Measurements from ENCODE around the gene SCGB1A1.
"Not testable (repeated sequence)": the region's sequence is repeated elsewhere in the genome, so short reads cannot be mapped to it uniquely, and the experiment has no call there.

Gene SCGB1A1

DNA sequence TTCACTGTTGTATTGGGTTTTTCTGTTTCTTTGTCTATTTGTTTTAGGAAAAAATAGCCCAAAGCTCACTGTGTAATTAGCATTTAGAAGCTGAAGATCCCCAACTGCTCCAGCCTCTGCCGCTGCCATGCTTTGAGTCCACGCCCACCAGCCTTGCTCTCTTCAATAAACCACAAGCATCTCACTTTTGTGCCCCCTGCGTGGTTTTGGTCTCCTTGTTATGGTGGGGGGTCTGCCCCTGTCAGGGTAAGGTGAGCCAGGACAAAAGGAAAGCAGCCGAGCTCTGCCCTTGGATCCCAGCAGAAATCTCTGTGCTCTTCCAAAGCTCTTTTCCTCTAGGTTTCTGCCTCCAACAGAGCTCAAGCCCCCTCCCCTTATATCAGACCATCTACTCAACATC is 4.2 kb downstream of the SCGB1A1 start:
- no peak for DNase-seq

DNA sequence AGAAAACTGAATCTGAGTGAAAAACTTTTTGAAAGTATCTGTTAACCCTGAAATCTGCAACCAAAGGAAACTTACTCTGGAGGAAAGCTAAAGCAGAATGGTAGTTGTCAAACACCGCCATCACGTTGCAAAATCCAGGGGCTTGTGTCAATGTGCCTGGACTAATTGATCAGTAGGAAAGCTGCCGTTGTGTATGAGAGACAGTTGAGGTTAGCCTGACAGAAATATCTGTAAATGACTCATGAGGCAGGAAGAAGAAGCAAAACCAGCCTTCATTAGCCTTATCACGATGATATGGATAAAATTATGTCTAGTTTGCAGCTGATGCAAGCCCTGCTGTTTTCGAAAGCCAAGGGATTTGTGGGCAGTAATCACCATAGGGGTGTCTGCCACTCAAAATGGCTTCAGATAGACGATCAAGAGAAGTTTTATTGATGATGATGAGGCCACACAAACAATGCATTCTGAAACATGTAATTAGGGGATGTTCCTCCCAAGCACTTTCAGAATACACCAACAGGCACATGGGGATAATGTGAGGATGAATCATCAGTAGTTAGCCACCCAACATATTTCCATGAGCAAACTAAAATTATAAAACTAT is 8.9 kb downstream of the SCGB1A1 start:
- peak; percentile 56 for DNase-seq

DNA sequence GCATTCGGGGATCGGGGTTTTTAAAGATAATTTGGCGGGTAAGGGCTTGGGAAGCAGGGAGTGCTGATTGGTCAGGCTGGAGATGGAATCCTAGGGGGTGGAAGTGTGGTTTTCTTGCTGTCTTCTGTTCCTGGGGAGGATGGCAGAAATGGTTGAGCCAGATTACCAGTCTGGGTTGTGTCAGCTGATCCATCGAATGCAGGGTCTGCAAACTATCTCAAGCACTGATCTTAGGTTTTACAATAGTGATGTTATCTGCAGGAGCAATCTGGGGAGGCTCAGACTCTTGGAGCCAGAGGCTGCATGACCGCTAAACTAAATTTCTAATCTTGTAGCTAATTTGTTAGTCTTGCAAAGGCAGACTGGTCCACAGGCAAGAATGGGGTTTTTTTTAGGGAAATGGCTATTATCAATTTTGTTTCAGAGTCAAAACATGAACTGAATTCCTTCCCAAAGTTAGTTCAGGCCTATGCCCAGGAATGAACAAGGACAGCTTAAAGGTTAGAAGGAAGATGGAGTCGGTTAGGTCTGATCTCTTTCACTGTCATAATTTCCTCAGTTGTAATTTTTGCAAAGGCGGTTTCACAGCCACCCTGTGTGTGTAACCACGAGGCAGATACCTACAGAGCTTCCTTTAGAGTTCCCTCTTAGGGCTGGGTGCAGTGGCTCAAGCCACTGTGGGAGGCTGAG is 10.2 kb downstream of the SCGB1A1 start:
- no peak for DNase-seq

DNA sequence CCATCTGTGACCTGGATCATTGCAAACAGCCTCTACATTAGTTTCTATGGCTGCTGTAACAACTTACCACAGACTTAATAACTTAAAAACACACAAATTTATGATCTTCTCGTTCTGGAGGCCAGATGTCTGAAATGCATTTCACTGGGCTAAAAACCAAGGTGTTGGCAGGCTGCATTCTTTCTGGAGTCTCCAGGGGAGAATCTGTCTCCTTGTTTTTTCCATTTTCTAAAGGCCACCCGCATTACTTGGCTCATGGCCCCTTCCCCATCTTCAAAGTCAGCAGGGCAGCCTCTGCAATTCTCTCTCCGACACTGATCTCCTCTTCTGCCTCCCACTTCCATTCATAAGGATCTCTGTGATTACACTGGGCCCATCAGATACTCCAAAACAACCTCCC is 11.6 kb downstream of the SCGB1A1 start:
- DNase-seq: no peak

DNA sequence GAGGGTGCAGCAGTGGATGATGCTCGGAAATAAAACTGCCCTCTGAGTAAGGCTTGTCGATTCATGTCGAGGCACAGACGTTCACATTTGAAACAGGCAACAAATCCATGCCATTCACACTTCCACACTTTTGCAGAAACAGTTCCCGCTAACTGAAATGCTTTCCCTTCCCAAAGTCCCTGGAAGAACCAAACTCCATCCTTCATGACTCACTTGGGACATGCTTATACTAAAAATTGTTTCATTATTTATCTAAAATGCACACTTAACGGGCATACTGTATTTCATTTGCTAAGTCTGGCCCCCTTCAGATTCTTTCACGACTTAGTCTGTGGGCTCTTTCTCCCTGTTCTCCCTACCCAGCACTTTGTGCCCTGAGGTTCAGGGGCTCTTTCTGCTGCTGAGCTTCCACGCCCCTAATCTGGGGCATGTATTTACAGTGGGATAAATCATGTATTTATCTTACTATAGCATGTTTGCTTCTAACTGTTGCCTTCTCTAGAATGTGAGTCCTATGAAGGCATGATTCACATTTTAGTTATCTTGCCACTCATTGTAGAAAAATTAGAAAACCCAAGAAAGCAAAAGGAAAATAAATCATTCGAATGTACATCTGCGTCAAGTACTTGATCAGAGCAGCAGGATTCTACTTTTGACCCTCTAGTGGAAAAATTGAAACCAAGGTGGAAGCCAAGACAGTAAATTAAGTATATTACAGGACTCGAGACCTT is 12.5 kb downstream of the SCGB1A1 start:
- DNase-seq: no peak

DNA sequence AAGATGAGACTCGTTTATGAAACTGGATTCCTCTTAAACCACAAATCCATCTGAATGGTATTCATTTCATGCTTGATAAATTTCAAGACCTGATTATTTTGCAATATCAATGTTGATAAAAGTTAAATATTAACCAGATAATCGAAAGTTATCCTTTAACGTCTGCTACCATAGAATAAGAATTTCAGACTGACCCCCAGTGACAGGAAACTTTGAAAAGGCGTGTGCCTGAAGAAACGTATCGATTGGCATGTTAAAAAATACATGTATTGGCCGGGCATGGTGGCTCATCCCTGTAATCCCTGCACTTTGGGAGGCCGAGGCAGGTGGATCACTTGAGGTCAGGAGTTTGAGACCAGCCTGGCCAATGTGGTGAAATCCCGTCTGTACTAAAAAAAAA is 13.9 kb downstream of the SCGB1A1 start:
- no peak for DNase-seq

DNA sequence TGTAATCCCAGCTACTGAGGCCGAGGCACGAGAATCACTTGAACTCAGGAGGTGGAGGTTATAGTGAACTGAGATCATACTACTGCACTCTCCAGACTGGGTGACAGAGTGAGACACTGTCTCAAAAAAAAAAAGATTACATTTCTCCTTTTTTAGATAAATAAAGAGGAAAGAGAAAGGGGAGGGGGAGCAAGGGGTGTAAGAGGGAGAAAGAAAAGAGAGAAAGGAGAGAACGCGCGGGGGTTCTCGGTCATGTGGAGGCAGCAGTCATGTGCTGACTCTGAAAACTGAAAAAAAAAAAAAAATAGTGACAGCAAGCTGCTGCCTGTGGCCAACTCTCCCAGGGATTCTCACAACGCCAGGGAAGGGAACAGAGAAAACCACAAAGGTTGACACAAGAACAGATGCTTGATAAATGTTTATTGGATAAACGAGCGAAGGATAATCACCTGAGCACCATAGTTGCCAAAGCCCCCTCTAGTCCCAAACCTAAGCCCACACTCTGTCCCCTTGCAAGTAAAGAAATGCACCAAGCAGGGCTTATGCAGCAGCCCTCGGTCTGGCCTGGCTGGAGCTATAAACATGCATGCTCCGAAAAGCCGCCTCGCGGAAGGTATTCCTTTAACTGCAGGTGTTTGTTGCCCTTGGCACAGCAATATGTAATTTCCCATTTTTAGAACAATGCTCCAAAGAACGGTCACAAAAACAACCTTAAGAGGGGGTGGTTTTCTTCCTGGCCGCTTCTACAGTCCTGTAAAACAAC is 14.5 kb downstream of the SCGB1A1 start:
- DNase-seq: no peak

DNA sequence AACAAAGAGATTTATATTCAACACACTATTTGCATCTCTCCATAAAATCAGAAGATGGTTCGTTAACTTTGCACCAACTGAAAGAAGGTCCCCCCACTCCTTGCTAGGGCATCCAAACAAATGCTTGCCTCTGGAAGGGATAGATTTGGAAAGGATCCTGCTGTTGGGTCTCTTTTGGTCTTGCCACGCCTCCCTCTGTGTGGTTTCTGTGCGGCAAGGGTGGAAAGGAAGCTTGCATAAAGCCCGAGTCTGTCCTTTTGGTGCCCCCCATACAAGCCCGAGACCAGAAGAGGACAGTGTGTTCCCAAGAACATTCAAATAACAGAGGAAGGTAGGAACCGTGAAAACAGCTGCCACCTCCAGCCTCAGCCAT is 15.1 kb downstream of the SCGB1A1 start:
- DNase-seq: no peak

DNA sequence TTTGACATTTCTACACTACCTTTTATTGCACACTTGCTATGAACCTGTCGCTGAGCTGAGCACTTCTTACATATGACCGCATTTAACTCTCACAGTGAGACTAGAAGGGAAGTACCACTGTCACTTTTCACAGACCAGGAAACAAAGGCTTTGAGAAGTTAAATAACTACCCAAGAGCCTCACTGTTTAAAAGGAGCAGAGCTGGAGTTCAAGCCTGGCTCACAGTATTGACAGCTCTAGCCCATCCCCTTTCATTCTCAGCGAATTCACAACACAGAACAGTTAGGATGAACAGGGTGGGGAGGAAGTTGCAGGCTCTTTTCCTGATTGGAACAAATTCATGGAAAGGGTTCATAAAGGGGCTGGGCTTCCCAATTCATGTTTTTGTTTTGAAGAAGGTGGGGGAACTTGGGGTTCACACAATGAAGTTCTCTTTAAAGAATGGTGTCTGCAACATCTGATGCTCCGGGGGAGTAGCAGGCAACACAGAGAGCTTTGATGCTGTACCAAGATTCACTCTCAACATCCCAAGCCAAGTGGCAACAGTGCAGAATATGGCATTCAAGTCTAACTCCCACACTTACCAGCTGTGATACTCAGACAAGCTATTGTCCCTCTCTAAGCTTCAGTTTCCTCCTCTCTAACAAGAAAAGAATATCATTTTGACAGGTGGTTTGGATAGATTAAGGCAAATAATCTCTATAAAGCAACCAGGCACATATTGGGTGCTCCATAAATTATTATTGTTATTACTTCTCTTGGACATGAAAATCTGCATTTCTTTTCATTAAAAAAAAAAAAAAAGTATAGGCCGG is 17.2 kb downstream of the SCGB1A1 start:
- no peak for DNase-seq

DNA sequence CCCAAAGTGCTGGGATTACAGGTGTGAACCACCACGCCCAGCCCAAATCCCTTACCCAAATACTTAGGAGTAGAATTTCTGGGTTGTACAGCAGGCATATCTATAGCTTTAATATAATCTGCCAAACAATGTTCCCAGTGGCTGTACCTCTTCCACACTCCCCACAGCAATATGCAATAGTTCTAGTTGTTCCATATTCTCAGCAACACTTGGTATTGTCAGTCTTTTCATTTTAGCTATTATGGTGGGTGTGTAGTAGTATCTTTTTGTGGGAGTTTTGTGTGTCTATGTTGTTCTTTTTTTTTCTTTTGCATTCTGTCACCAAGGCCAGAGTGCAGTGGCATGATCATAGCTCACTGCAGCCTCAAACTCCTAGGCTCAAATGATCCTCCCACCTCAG is 18.8 kb downstream of the SCGB1A1 start:
- DNase-seq: no peak

DNA sequence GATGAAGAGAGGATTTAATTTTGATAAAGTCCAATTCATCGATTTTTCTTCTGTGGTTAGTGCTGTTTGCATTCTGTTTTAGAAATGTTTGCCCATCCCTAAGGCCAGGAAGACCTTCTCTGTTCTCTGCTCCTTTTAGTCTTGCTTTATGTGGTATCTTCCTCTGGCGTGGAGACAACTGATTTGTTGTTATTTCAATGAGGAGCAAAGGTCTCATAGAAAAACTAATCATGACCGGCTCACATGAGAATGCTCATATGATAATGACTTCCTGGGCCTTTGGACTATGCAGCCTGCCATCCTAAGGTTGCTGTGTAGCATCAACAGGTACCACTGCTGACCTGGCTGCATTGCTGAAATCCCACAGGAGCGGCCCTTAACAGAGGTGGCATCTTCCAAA is 19.8 kb downstream of the SCGB1A1 start:
- DNase-seq: no peak

DNA sequence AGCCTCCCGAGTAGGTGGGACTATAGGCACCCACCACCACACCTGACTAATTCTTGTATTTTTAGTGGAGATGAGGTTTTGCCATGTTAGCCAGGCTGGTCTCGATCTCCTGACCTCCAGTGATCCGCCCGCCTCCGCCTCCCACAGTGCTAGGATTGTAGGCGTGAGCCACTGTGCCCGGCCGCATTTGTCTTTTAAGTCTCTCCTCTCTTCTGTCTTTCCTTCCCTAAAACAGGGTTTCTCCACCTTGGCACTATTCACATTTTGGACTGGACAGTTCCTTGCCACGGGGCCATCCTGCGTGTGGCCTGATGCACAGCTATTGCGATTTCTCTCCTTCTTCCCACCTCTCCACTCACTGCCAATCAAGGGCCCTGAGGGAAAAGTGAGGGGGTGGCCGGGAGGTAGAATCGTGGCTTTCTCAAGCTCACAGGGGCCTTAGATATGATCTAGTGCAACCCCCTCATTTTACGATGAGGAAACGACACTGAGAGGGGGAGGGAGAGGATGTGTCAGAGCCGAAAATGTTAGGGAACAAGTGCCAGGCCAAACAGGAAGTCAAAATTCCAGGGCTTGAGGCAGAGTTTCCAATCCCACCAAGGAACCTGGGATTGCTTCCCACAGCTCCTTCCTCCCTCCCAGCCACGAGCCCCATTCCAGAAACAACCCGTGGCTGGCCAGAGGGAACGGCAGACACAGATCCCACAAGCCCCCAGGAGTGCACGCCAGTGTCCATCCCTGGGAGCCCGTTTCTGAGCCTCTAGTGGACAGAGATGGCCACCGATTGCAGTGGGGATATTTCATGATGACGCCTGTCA is 21.2 kb downstream of the SCGB1A1 start:
- DNase-seq: no peak

DNA sequence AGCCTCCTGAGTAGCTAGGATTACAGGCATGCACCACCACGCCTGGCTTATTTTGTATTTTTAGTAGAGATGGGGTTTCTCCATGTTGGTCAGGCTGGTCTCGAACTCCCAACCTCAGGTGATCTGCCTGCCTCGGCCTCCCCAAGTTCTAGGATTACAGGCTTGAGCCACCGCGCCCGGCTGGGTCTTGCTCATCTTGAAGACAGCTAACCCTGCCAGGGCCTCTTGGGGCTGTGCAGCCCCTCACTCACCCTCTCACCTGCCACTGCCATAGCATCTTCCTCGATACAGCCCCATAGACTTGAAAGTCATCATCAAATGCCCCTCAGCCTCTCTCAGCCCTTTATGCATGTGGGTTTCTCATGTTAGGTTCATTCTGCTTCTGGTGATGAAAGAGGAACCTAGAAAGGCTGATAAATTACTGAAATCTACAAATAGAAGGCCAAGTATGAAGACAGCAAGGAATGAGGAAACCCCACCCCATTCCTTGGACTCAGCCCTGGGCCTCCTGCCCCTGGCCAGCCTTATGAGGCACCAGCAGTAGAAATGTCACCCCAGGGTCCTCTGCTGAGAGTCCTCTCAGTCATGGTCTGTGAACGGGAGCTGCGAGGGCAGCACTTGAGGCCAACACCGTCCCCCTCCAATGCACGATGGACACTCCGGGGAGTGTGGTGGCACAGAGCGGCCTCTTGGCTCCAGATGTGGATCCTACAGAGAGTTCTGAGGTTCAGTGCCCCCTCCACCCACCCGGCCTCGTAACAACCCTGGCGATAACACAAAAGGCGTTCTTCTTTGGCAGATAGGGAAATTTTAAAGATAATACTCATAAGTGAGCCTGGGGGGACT is 24.8 kb downstream of the SCGB1A1 start:
- peak; percentile 15 for DNase-seq

DNA sequence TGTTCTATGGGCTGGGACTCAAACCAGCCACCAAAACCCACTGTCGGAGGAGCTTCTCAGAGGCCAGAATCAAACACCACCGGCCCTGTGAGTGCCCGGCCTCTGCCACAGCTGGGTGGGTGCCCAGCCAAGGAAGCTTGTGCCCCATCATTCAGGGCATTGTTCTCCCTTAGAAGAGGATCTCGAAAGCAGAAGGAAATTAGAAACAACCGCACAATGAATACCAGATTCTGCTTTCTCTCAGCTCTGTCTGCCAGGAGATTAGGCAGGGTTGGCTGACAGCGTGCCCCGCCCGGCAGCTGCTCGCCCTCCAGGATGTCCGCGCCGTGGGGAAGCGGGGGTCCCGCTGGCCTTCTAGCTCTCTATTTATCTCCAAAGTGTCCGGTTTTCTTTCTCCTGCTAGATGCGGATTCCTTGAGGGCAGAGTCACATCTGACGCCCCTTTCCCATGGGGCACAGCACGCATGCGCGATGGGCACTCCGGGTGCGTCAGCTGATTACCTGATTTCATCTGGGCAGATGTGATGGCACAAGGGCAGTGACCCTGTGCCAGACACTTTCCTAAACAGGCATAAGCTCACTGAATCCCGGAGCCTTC is 25.5 kb downstream of the SCGB1A1 start:
- DNase-seq: no peak

DNA sequence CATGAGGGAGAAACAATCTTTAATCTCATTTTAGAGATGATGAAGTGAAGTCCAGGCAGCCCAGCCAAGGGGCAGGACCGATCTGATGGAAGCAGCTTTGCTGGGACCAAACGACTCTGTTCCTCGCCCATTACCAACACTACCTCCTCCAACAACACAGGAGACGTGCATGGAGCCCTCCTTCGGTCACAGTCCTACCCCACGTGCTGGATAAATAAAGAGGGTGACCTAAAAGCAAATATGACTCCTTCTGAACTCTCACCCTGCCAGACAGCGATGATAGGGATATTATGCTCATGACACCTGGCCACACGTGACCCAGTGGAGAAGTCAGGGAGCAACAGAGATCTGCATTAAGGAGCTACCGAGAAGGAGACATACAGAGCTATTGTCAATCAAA is 26.0 kb downstream of the SCGB1A1 start:
- no peak for DNase-seq

DNA sequence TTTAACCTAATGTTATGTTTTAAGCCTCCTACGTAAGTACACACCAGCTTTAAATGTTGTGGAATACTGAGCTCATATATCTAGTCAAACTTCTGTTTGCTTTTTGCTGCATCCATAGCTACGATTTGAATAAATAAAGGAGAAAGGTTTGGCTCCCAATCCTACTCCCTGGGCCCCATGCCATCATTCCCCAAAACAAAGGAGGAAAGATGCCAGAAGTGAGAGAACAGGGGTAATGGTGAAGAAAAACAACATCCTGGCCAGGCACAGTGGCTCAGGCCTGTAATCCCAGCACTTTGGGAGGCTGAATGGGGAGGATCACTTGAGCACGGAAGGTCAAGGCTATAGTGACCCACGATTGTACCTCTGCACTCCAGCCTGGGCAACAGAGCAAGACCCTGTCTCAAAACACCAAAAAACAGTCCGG is 26.5 kb downstream of the SCGB1A1 start:
- DNase-seq: no peak

DNA sequence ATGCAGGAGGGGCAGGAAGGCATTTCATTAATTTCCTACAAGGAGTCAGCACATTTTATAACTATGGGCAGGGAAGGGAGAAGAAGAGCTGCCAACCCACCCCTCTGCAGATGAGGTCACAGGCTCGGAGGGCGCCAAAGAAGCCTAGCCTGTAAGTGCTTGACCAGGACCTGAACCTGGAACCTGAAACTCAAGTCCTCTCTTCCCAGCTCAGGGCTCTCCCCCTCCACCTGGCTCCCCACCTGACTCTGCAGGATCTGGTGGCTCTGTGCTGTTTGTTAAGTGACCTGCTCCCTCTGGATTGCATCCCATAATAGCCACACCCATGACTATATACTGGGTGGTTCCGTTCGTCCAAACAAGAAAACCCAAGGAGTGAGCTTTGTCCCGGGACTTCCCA is 27.3 kb downstream of the SCGB1A1 start:
- no peak for DNase-seq

DNA sequence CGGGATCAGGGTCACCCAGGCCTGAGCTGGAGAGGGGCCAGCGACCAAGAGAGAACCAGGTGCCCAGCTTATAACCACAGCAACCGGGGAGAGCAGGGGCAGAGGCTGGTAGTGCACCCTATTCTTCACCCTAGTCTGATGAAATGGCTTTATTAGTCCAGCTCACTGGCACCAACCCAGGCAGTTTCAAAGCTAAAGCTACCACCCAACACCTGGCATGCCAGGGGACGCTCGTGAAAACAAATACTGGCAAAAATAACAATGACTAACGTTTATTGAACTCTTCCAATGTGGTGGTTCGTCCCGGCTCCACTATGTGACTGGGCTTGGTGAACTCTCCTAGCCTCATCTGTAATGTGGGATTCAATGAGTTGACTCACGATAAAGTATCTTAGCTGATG is 30.6 kb downstream of the SCGB1A1 start:
- no peak for DNase-seq

DNA sequence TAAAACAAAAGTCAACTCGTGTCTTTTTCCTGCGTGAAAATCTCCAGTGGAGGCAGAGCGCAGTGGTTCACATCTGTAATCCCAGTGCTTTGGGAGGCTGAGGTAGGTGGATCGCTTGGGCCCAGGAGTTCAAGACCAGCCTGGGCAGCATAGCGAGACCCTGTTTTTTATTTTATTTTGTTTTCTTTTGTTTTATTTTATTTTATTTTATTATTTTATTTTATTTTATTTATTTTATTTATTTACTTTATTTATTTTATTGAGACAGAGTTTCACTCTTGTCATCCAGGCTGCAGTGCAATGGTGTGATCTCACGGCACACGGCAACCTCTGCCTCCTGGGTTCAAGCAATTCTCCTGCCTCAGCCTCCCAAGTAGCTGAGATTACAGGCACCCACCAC is 31.1 kb downstream of the SCGB1A1 start:
- not testable (repeated sequence) for DNase-seq

DNA sequence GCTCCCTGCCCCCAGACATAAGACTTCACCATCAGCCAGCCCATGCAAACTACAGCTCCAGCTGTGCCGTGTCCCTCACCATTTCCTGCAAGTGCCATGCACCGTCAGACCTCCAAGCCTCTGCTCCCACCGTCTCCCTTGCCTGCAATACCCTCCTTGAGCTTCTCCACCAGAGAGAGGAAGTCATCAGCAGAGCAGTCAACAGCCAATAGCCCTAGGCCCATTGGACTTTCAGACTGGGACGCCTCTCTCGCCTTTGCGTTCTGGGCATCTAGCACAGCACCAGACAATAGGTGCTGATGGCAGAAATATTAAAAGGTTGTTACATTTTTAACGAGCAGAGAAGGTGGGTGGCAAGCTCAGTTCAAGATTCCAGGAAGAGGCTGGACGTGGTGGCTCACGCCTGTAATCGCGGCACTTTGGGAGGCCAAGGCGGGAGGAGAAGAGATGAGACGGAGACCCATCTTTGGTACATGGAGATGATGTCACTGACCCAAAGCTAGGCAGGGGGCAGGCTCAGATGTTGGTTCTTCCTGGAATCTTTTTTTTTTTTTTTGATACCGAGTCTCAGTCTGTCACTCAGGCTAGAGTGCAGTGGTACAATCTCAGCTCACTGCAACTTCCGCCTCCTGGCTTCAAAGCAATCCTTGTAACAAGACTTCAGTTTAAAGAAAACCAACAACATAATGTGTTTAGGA is 31.9 kb downstream of the SCGB1A1 start:
- DNase-seq: no peak
